GM06990 (cell line): ENCODE measurements around the gene FAM156B.
"Not testable (repeated sequence)": the region's sequence is repeated elsewhere in the genome, so short reads cannot be mapped to it uniquely, and the experiment has no call there.

Source experiments
- DNase-seq: peaks from one replicate; pipeline ENCODE4 v3.0.0-alpha.2; 2011; ENCODE audit not compliant: insufficient read length; ENCODE audit errors: extremely low read depth
- H3K27me3 ChIP-seq: replicated peaks from 2 replicates; pipeline ENCODE4 v1.6.0; 2011; ENCODE audit warnings: low read length; ENCODE audit not compliant: control insufficient read depth, insufficient read depth
- H3K36me3 ChIP-seq: 2 replicates; pipeline ENCODE4 v1.5.1; 2011; ENCODE audit warnings: low read length; ENCODE audit not compliant: control insufficient read depth, insufficient read depth
- H3K4me3 ChIP-seq: replicated peaks from 2 replicates; pipeline ENCODE4 v1.5.1; 2011; ENCODE audit warnings: low read depth, mild to moderate bottlenecking, control low read depth, low read length
- TF ChIP-seq, protein P1 (sequence below): IDR thresholded peaks from 2 replicates; pipeline ENCODE4 v1.5.1; 2011; ENCODE audit warnings: low read length, control low read depth, mild to moderate bottlenecking, inconsistent platforms; ENCODE audit not compliant: insufficient read depth, poor library complexity, severe bottlenecking

Gene FAM156B

DNA sequence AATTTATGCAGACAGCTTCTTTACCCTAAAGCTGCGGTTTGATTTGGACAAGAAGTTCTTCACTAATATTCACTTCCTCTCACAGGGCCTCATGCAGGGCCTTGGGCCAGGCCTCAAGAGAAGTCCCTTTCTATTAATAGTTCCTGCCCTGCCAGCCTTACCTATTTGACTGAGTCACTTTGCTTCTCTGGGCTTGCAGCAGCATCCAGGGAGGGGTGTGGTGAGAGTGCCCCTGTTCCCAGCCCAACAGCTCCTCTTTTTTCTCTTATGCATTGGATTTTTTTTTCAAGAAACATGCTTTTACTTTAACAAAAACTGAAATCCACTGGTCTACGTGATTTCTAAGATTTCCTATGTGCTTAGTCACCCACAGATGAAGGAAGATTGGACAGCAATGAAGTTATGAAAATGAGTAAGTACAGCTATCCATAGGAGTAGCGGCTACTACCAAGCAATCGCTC lies 26.7 kb downstream of the FAM156B start:
- Histone ChIP-seq H3K36me3 (no peaks in the 10 kb centered on the region), H3K4me3 (peak overlapping the region; percentile 50), H3K27me3 (no peaks in the 10 kb centered on the region; the same call in 1 of the 2 replicates)
- TF ChIP-seq, protein P1, sequence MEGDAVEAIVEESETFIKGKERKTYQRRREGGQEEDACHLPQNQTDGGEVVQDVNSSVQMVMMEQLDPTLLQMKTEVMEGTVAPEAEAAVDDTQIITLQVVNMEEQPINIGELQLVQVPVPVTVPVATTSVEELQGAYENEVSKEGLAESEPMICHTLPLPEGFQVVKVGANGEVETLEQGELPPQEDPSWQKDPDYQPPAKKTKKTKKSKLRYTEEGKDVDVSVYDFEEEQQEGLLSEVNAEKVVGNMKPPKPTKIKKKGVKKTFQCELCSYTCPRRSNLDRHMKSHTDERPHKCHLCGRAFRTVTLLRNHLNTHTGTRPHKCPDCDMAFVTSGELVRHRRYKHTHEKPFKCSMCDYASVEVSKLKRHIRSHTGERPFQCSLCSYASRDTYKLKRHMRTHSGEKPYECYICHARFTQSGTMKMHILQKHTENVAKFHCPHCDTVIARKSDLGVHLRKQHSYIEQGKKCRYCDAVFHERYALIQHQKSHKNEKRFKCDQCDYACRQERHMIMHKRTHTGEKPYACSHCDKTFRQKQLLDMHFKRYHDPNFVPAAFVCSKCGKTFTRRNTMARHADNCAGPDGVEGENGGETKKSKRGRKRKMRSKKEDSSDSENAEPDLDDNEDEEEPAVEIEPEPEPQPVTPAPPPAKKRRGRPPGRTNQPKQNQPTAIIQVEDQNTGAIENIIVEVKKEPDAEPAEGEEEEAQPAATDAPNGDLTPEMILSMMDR, result no peak
- peak; percentile 40 for DNase-seq

DNA sequence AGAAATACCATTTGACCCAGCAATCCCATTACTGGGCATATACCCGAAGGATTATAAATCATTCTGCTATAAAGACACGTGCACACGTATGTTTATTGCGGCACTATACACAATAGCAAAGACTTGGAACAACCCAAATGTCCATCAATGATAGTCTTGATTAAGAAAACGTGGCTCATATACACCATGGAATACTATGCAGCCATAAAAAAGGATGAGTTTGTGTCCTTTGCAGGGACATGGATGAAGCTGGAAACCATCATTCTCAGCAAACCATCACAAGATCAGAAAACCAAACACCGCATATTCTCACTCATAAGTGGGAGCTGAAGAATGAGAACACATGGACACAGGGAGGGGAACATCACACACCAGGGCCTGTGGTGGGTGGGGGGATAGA lies 33.1 kb downstream of the FAM156B start:
- not testable (repeated sequence) for H3K36me3 ChIP-seq, DNase-seq, H3K27me3 ChIP-seq

DNA sequence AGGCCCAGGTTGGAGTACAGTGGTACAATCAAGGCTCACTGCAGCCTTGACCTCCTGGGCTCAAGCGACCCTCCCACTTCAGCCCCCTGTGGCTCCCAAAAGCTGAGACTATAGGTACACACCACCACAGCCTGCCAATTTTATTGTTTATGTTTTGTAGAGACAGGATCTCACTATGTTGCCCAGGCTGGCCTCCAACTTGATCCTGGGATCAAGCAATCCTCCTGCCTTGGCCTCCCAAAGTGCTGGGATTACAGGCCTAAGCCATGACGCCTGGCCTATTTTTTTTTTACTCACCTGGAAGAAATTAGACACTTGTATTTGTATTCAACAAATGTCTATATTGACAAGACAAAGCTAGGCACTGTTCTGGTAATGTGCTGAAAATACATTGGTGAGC lies 36.1 kb downstream of the FAM156B start:
- TF ChIP-seq, protein P1, result no peak
- H3K36me3 ChIP-seq, result no peaks in the 10 kb centered on the region
- no peak for DNase-seq
- no peaks in the 10 kb centered on the region; the same call in 1 of the 2 replicates for H3K27me3 ChIP-seq
- no peak overlapping the region for H3K4me3 ChIP-seq

More for the DNA sequence above, 33.1 kb downstream of the FAM156B start:
- H3K4me3 ChIP-seq, result not testable (repeated sequence)

DNA sequence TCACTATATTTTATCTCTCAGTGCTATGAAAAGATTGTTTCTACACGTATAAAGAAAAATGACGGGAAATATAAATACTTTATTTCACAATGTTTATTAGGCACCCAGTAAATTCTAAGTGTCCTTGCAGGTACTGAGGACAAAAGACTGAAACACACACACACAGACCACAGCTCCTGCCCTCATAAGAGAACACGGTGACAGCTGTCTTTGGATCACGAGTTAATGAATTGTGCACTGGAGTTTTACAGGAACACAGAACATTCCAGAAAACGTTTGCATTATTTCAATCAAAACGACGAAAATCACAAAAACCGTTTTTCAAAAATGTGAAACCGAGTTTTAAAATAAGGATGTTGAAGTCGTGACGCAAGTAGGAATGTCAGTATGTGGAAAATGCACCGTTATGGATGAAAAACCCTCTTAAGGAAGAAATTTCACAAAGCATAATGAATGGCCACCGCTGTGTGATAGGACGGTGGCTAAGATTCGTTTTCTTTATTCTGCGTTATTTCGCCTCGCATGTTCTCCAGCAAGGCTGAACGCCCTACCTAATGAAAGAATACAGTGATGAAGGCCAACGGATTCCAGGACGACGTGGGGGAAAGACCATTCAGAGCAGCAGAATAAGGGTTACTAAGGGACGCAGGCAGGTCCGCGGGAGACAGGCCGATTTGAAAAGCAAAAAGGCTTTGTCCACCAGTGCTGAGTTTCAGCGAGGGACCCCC lies 37.0 kb downstream of the FAM156B start:
- TF ChIP-seq, protein P1, result no peak
- DNase-seq, result no peak
- no peaks in the 10 kb centered on the region for H3K36me3 ChIP-seq
- peak overlapping the region; percentile 82 for H3K4me3 ChIP-seq
- H3K27me3 ChIP-seq, result no peaks in the 10 kb centered on the region

DNA sequence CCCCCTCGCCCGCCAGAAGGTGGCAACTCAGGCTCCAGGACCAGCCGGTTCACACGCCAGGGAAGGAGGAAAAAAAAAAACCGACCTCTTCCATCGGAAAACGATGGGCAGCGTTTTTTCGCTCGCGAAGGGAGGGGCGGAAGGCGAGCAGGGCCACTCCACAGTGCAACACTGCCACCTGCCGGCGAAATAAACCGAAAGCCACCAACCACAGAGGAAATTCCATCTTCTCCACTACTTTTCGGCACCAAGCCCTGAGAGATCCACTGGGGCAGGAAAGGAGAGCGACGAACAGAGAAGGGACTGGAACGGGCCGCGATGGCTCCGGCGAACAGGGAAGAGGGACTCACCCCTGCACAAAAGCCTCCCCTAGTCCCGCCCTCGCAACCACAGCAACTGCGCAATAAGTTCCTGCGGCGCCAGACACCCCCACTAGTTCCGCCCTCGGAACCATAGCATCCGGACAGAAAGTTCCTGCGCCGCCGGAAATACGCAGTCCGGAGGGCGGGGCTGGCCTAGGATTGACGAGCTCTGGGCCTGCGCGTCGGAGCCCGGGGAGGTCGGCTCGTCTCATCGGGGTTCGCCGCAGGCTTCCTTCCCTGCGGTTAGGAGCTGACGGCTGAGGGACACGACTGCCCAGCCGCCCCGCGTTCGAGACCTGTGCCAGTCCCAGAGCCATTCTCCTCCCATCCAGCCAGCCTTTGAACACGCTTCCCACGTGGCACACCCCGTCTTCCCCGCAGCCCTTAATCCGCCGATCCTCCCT lies 37.8 kb downstream of the FAM156B start:
- H3K27me3 ChIP-seq, result no peaks in the 10 kb centered on the region
- H3K36me3 ChIP-seq, result no peaks in the 10 kb centered on the region
- TF ChIP-seq, protein P1, result peak; percentile 84
- peak overlapping the region; percentile 82 for H3K4me3 ChIP-seq
- DNase-seq, result peak; percentile 93

DNA sequence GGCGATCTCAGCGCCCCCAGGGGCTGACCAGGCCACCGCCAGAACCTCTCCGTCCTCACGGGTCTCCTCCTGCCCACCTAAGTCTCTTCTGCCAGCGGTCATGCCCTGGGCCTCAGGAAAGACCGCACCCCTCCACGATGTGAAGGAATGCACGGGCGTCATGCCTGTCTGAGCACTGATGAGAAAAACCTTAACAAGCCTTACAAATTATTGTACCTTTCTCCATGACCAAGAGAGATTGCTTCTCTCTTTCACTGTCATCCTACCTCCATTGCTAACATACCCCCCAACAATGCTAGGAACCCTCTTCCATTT lies 38.3 kb downstream of the FAM156B start:
- DNase-seq, H3K36me3 ChIP-seq: not testable (repeated sequence)

DNA sequence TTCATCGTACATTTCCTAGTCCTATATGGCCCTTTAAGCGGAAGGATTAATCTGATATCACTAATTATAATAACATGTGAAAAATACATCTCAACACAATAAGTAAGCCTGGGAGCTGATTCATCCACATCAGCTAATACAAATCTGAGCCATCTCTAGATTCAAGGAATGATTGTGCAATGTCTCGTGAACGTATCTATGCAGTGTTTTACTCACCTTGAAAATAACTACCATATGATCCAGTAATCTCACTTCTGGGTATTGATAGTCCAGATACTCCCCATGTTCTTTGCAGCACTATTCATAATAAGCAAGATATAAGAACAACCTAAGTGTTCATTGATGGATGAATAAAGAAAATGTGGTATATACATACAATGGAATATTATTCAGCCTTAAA lies 43.6 kb downstream of the FAM156B start:
- not testable (repeated sequence) for H3K36me3 ChIP-seq, H3K4me3 ChIP-seq, H3K27me3 ChIP-seq, DNase-seq

More for the DNA sequence above, 38.3 kb downstream of the FAM156B start:
- H3K4me3 ChIP-seq, result peak overlapping the region; percentile 82
- H3K27me3 ChIP-seq, result not testable (repeated sequence)
- TF ChIP-seq, protein P1, result peak; percentile 15

DNA sequence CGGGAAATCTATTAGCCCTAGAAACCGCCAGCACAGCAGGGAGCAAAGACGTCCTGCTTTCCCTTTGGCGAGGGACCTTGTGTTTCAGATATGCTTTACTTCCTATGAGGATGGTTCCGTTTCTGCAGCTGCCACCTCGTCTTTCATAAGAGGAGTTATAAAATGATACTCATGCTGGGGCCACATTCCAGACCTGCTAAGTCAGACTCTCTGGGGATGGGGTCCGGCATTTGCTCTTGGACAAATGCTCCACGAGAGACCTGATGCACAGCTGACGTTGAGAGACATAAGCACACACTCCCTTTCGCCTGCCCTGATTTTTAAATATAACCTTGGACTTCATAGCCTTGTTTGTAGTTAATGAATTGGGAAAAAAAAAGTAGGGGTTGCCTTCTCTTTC lies 44.6 kb downstream of the FAM156B start:
- H3K27me3 ChIP-seq, H3K36me3 ChIP-seq, DNase-seq, H3K4me3 ChIP-seq: not testable (repeated sequence)
